HL-60 (cell line): ENCODE measurements around the gene ARF5.

Experiments used
- CTCF ChIP-seq: IDR thresholded peaks from one replicate; pipeline ENCODE4 v1.5.1; 2011; ENCODE audit warnings: low read length, control low read depth, inconsistent platforms; ENCODE audit not compliant: insufficient read depth
- POLR2AphosphoS5 ChIP-seq: IDR thresholded peaks from 2 replicates; pipeline ENCODE4 v1.6.1; 2012; ENCODE audit warnings: low read depth
- SPI1 ChIP-seq: IDR thresholded peaks from 2 replicates; pipeline ENCODE4 v1.6.1; 2012; ENCODE audit warnings: low read depth, mild to moderate bottlenecking, borderline replicate concordance
- TF ChIP-seq, protein P1 (sequence below): IDR thresholded peaks from 2 replicates; pipeline ENCODE4 v1.6.1; 2012; ENCODE audit warnings: low read depth; ENCODE audit not compliant: insufficient replicate concordance

- TF ChIP-seq, protein P1, sequence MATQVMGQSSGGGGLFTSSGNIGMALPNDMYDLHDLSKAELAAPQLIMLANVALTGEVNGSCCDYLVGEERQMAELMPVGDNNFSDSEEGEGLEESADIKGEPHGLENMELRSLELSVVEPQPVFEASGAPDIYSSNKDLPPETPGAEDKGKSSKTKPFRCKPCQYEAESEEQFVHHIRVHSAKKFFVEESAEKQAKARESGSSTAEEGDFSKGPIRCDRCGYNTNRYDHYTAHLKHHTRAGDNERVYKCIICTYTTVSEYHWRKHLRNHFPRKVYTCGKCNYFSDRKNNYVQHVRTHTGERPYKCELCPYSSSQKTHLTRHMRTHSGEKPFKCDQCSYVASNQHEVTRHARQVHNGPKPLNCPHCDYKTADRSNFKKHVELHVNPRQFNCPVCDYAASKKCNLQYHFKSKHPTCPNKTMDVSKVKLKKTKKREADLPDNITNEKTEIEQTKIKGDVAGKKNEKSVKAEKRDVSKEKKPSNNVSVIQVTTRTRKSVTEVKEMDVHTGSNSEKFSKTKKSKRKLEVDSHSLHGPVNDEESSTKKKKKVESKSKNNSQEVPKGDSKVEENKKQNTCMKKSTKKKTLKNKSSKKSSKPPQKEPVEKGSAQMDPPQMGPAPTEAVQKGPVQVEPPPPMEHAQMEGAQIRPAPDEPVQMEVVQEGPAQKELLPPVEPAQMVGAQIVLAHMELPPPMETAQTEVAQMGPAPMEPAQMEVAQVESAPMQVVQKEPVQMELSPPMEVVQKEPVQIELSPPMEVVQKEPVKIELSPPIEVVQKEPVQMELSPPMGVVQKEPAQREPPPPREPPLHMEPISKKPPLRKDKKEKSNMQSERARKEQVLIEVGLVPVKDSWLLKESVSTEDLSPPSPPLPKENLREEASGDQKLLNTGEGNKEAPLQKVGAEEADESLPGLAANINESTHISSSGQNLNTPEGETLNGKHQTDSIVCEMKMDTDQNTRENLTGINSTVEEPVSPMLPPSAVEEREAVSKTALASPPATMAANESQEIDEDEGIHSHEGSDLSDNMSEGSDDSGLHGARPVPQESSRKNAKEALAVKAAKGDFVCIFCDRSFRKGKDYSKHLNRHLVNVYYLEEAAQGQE = no peak
- TF ChIP-seq CTCF (no peak), POLR2AphosphoS5 (no peak), SPI1 (no peak)
These were observed 20.2 kb downstream of the ARF5 start for GRCh38 chr7:127608446-127608845.
